Gastrocnemius medialis (tissue), 4 donors: ENCODE data around the gene TMEM87B. TPM values are rescaled to one million over a fixed set of nuclear protein-coding genes. Genes with fewer than 3 reads are reported as not detected.
A peak's percentile ranks its signal among the peaks of the same experiment; 100 is the strongest.

ENCODE experiments used
- ATAC-seq, 2 donors: fragments of 150-250 bp; one replicate each; pipeline ENCODE4 v1.9.1; 2016
- DNase-seq, 2 donors: peaks; one replicate each; pipeline ENCODE4 v3.0.0-alpha.2; 2019
- H3K27ac ChIP-seq, 4 donors: fragments of 200-600 bp; sonication (generic); 1 replicate in 1 of 4; 2 replicates in 3 of 4; pipeline ENCODE4 v1.5.1; 2016 to 2018; ENCODE audit warnings: mild to moderate bottlenecking in 2 of 4, moderate library complexity in 1 of 4
- H3K27me3 ChIP-seq, 3 donors: fragments of 200-600 bp; sonication (generic) in 2 of 3; 1 replicate in 1 of 3; 2 replicates in 2 of 3; pipeline versions ENCODE4 v1.5.1 to v1.6.0; 2016 to 2019; ENCODE audit warnings: mild to moderate bottlenecking in 1 of 3, moderate library complexity in 1 of 3
- H3K36me3 ChIP-seq, 2 donors: fragments of 200-600 bp; sonication (generic) in 1 of 2; one replicate each; pipeline ENCODE4 v1.5.1; 2017 to 2018
- H3K4me1 ChIP-seq, 2 donors: fragments of 200-600 bp; sonication (generic) in 1 of 2; one replicate each; pipeline ENCODE4 v1.5.1; 2016 to 2017; ENCODE audit warnings: mild to moderate bottlenecking in 2 of 2
- H3K4me3 ChIP-seq, 4 donors: fragments of 200-600 bp; sonication (generic) in 3 of 4; 1 replicate in 1 of 4; 2 replicates in 3 of 4; pipeline ENCODE4 v1.5.1; 2016 to 2019; ENCODE audit warnings: mild to moderate bottlenecking in 2 of 4
- H3K9me3 ChIP-seq, 3 donors: fragments of 200-600 bp; sonication (generic) in 2 of 3; 1 replicate in 1 of 3; 2 replicates in 2 of 3; pipeline ENCODE4 v1.5.1; 2016 to 2019
- POLR2A ChIP-seq, 2 donors: fragments of 450-650 bp; IDR thresholded peaks; one replicate each; pipeline ENCODE4 v1.6.1; 2017; ENCODE audit warnings: antibody characterized with exemption in 2 of 2, mild to moderate bottlenecking in 2 of 2, moderate library complexity in 2 of 2
- in situ Hi-C, 4 donors: fragments of 200-750 bp; cut with MboI; loops; one replicate each; pipeline versions ENCODE4 v1.15.0 to v1.8.0; 2017; ENCODE audit warnings: low sequenced_read_pairs in 4 of 4
- intact Hi-C: fragments of 100-400 bp; cut with DNase I; formaldehyde crosslinking; loops from one replicate; pipeline ENCODE4 v1.15.1; 2023; ENCODE audit warnings: low total_unique reads
- total RNA-seq, 4 donors: library from RNA; depleted of rRNA; stranded (reverse); fragments of >200 nt; gene quantifications; one replicate each; pipeline versions ENCODE4 v1.1.0 to v1.2.3, GENCODE V29; 2016
- TF ChIP-seq, protein P1 (sequence below), 5 experiments: fragments of 450-650 bp in 3 of 5; fragments of 200-600 bp in 2 of 5; sonication (generic) in 2 of 5; IDR thresholded peaks in 4 of 5; conservative IDR thresholded peaks in 1 of 5; 1 replicate in 4 of 5; 2 replicates in 1 of 5; pipeline ENCODE4 v1.5.1; 2016 to 2019; ENCODE audit warnings: antibody characterized with exemption in 5 of 5, mild to moderate bottlenecking in 3 of 5, moderate library complexity in 3 of 5

The TMEM87B gene
- total RNA-seq, 4 donors from 2014 or later = 2.6 to 5.0 (median 3.1) TPM

DNA sequence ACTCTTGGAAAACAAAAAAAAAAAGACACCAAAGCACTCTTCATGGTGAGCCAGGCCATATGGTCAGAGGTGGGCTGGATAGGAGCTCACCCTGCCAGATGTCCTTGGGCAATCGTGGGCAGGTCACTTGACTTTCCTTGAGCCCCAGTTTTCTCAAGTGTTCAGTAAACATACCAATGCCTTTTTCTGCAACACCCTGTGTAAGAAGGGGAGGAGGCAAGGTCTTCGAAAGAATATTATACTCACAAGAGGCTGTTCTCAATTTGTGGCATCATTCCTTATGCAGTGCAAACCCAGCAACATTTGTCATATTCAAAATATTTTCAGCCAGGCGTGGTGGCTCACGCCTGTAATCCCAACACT, 22.9 kb upstream of the TMEM87B start:
- Histone ChIP-seq H3K27ac (peak overlapping the region in 3 of 4 donors; percentile 16 to 42 (median 27)), H3K9me3 (no peaks in the 10 kb centered on the region), H3K27me3 (no peaks in the 10 kb centered on the region), H3K4me1 (peaks cover 0 to 9% of the 10 kb centered on the region in 2 donors), H3K36me3 (no peaks in the 10 kb centered on the region), H3K4me3 (no peak overlapping the region)
- no peak for DNase-seq
- intact Hi-C loops (no loop called here), in situ Hi-C loops (no loop called here)
- ATAC-seq = peak in 1 of 2 donors; percentile 30
- TF ChIP-seq POLR2A (IDR thresholded peaks at IDR 0.05) = no peak
- TF ChIP-seq, protein P1, sequence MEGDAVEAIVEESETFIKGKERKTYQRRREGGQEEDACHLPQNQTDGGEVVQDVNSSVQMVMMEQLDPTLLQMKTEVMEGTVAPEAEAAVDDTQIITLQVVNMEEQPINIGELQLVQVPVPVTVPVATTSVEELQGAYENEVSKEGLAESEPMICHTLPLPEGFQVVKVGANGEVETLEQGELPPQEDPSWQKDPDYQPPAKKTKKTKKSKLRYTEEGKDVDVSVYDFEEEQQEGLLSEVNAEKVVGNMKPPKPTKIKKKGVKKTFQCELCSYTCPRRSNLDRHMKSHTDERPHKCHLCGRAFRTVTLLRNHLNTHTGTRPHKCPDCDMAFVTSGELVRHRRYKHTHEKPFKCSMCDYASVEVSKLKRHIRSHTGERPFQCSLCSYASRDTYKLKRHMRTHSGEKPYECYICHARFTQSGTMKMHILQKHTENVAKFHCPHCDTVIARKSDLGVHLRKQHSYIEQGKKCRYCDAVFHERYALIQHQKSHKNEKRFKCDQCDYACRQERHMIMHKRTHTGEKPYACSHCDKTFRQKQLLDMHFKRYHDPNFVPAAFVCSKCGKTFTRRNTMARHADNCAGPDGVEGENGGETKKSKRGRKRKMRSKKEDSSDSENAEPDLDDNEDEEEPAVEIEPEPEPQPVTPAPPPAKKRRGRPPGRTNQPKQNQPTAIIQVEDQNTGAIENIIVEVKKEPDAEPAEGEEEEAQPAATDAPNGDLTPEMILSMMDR (IDR thresholded peaks at IDR 0.05 in 4 of 5, conservative IDR thresholded peaks at IDR 0.05 in 1 of 5) = no peak

DNA sequence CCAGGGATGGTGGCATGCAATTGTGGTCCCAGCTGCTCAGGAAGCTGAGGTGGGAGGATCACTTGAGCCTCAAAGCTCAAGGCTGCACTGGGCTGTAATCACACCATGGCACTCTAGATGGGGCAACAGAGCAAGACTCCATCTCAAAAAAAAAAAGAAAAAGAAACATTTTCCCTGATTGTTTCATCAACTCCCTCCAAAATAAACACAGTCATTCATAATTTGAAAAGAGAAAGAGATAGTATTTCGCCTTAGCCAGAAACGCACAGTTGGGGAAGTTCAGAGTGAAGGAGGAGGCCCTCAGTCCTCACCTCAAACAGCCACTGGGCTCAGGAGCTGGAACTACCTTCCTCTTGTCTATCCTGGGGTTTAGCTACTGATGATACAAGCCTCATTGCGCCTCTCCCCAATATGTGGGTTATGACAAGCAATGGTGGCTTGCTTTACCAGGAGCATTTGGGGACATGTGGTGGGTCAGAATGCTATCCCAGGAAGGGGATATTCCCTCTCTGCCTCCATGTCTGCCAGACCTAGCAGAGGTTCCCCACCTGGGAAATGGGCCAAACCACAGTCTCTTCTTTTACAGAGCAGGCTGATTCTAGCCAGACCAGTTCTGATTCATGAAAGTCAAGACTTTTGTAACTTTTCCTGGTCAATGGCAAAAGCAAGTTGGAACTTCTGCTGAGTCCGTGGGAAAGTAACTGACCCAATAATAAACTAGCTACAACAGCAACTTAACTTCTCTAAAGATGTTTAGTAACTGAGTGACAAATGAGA, 22.2 kb upstream of the TMEM87B start:
- no peaks in the 10 kb centered on the region for H3K27me3 ChIP-seq
- ATAC-seq (peak in 1 of 2 donors; percentile 51), DNase-seq (peak; percentile 27 to 41)
- H3K4me3 ChIP-seq = no peak overlapping the region
- no peak for TF ChIP-seq POLR2A (IDR thresholded peaks at IDR 0.05)
- TF ChIP-seq, protein P1 (IDR thresholded peaks at IDR 0.05 in 4 of 5, conservative IDR thresholded peaks at IDR 0.05 in 1 of 5) = no peak
- intact Hi-C loops = no loop called here
- H3K4me1 ChIP-seq = peaks cover 0 to 9% of the 10 kb centered on the region in 2 donors
- peak overlapping the region in 2 of 4 donors; percentile 12 to 29 for H3K27ac ChIP-seq
- in situ Hi-C loops = no loop called here
- H3K9me3 ChIP-seq = no peaks in the 10 kb centered on the region
- no peaks in the 10 kb centered on the region for H3K36me3 ChIP-seq

- H3K27me3 ChIP-seq = no peaks in the 10 kb centered on the region
- intact Hi-C loops (no loop called here), in situ Hi-C loops (no loop called here)
- H3K27ac ChIP-seq = no peak overlapping the region
- H3K4me3 ChIP-seq = no peak overlapping the region
- H3K36me3 ChIP-seq = no peaks in the 10 kb centered on the region
- peaks cover 0 to 9% of the 10 kb centered on the region in 2 donors for H3K4me1 ChIP-seq
- H3K9me3 ChIP-seq = no peaks in the 10 kb centered on the region
- no peak for TF ChIP-seq POLR2A (IDR thresholded peaks at IDR 0.05)
- TF ChIP-seq, protein P1 (IDR thresholded peaks at IDR 0.05 in 4 of 5, conservative IDR thresholded peaks at IDR 0.05 in 1 of 5) = no peak
- no peak for ATAC-seq
- no peak for DNase-seq
Observed at GRCh38 chr2:112033600-112033999, 21.5 kb upstream of the TMEM87B start.

DNA sequence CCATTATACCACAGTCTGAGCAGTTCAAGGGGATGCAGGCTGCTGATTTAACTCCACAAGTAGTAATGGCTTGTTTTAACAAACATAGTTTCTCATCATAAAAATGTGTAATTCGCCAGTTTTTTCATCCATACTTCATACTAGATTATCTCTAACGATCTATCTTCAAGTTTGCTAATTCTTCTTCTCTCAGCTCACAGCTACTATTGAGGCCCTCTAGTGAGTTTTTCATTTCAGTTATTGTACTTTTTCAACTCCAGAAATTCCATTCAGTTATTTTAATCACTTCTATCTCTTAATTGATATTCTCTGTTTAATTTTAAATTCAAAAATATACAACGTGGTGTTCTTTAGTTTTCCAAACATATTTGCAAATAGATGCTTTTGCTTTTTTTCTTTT, 20.1 kb upstream of the TMEM87B start:
- Histone ChIP-seq H3K36me3 (no peaks in the 10 kb centered on the region), H3K27me3 (no peaks in the 10 kb centered on the region), H3K4me1 (peaks cover 0 to 9% of the 10 kb centered on the region in 2 donors), H3K4me3 (no peak overlapping the region), H3K27ac (no peak overlapping the region), H3K9me3 (no peaks in the 10 kb centered on the region)
- ATAC-seq = no peak
- intact Hi-C loops (no loop called here), in situ Hi-C loops (no loop called here)
- DNase-seq = no peak
- no peak for TF ChIP-seq POLR2A (IDR thresholded peaks at IDR 0.05)
- TF ChIP-seq, protein P1 (IDR thresholded peaks at IDR 0.05 in 4 of 5, conservative IDR thresholded peaks at IDR 0.05 in 1 of 5) = no peak
